ENCODE measurements around the gene KRTAP10-10.
"Not testable (repeated sequence)": the region's sequence is repeated elsewhere in the genome, so short reads cannot be mapped to it uniquely, and the experiment has no call there.

The KRTAP10-10 gene

GRCh38 chr21:44653656-44654575, 16.8 kb downstream of the KRTAP10-10 start:
- peak; percentile 47 for DNase-seq

GRCh38 chr21:44654576-44655175, 17.5 kb downstream of the KRTAP10-10 start, which contains the start of gene KRTAP12-4:
TSS of gene KRTAP12-4 (minus strand) at chr21:44654659. CDS start at chr21:44654614, 45 bp downstream.
- no peak for DNase-seq

DNA sequence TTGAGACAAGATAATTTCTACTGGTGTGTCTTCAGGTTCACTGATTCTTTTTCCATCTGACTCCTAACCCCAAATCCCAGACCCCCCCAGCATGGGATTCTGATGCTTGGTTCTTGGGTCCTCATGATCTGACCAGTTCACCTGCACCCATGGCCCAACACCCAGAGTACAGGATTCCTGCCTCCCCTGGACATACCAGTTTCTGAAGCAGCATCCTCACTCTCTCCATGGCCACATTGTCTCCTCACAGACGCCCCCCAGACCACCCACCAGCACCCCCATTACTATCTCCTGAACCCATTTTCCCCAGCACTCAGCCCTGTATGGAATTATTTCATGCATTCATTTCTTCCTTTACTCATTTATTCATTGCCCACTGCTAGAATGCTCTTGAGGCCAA, 19.7 kb downstream of the KRTAP10-10 start:
- no peak for DNase-seq

- DNase-seq = peak; percentile 59
These were observed 20.7 kb downstream of the KRTAP10-10 start, which contains the start of gene KRTAP12-3 for GRCh38 chr21:44657635-44658540. TSS of gene KRTAP12-3 (plus strand) at chr21:44657932. CDS start at chr21:44657980, 48 bp downstream.

DNA sequence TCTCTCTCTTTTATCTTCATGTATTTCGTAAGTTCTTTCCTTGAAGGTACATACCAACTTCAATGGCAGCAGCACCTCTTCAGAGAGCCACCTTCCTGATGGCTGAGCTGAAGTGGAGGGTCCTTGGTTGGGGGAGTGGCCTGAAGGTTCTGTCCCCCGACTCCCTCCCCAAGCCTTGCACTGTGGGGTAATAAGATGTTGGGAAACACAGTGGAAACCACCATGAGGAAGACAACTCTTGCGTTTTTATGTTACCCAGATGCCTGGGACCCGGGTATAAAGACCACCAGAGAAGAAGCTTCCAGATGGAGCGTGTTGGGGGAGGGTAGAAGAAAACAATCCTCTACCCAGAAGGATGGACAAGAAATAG, 21.4 kb downstream of the KRTAP10-10 start:
- DNase-seq = no peak

- DNase-seq = peak; percentile 53
These were observed 21.9 kb downstream of the KRTAP10-10 start for GRCh38 chr21:44658913-44659595.

DNA sequence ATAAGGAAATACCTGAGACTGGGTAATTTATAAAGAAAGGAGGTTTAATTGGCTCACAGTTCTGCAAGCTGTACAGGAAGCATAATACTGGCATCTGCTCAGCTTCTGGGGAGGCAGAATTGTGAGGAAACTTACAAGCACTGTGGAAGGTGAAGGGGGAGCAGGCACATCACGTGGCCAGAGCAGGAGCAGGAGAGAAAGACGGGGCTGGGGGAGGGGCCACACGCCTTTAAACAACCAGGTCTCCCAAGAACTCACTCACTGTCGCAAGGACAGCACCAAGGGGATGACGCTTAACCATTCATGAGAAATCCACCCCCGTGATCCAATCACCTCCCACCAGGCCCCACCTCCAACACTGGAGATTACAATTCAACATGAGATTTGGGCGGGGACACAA, 24.4 kb downstream of the KRTAP10-10 start:
- not testable (repeated sequence) for DNase-seq

- DNase-seq = no peak
These were observed 27.5 kb downstream of the KRTAP10-10 start for GRCh38 chr21:44664691-44665090.

GRCh38 chr21:44666401-44667320, 29.5 kb downstream of the KRTAP10-10 start, which contains the start of gene KRTAP12-2:
TSS of gene KRTAP12-2 (minus strand) at chr21:44666927. CDS start at chr21:44666886, 41 bp downstream.
- no peak for DNase-seq

DNA sequence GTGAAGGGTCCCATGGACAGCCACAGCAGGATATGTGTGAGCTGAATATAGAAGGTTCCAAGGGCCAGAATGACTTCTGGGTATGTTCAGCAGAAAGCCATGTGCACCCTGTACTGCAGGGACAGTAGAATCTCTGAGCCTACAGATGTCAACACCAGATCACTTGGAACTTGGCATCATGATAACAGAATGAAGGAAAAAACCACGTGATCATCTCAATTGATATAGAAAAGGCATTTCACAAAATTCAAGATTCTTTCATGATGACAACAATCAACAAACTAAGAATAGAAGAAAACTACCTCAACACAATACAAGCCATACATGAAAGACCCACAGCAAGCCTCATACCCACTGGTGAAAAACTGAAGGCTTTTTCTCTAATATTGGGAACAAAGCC, 30.5 kb downstream of the KRTAP10-10 start:
- DNase-seq = no peak

DNA sequence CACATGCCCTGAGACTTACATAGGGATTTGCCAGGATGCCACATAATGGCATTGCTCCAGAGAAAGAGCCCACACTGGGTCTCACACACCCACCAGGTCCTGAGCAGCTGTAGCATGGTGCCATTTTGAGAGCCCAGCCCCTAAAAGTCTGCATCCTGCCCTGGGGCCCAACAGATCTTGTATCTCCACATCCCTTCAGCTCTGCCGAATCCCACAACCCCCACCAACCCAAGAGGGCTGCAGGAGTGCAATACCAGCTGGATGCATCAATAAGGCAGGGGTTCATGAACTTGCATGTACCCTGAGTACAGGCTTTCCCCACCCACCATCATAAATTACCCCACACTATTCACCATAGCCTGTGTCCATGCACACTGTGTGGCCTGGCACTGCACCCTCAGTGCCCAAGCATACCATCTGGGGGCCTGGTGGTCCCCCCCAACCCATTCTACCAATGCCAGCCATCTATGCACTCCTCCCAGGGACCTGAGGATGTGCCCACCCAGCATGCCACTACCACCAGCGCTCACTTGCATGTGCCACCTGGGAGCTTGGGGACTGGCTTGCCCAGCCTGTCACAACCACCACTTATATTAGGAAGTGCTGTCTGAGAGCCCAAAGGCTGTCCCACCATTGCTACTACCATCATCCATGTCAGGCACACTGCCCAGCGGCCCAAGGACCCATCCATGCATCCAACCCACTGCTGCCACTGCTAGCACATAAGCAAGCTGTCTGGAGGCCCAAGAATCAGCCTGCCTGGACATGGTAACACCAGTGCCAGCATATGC, 33.7 kb downstream of the KRTAP10-10 start:
- no peak for DNase-seq

GRCh38 chr21:44671911-44672310, 34.8 kb downstream of the KRTAP10-10 start:
- no peak for DNase-seq

DNA sequence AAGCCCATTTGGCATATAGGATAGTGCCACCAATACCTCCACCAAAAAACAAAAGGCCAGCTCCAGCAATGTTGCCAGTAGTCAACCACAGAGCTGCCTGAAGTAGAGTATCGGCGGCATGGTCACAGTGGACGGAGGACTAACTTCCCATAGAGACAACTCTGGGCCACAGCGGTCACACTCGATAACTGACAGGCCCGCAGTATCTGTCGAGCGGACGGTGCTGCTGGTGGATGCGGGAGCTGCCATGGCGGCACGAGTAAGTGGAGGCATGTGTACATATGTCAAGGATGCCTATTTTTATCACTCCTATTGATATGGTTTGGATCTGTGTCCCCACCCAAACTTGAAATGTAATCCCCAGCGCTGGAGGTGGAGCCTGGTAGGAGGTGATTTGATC, 40.7 kb downstream of the KRTAP10-10 start:
- DNase-seq = no peak

DNA sequence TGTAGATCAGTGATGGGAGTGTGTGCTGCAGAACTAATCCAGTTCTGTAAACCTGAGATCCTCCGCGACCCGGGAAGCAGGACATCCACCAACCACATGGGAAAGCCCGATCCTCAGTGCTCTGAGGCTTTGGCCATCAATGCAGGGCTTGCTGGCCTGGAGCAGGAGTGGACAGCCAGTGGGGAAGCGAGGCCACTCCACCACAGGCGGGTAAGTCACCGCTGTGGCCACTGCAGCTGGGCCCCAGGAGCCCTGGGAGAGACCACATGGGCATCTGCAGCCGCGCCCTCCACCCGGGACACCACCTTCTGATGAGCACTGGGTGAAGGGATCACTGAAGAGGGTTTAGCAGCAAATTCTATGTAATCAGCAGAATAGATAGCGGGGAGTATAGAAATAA, 44.0 kb downstream of the KRTAP10-10 start:
- no peak for DNase-seq

DNA sequence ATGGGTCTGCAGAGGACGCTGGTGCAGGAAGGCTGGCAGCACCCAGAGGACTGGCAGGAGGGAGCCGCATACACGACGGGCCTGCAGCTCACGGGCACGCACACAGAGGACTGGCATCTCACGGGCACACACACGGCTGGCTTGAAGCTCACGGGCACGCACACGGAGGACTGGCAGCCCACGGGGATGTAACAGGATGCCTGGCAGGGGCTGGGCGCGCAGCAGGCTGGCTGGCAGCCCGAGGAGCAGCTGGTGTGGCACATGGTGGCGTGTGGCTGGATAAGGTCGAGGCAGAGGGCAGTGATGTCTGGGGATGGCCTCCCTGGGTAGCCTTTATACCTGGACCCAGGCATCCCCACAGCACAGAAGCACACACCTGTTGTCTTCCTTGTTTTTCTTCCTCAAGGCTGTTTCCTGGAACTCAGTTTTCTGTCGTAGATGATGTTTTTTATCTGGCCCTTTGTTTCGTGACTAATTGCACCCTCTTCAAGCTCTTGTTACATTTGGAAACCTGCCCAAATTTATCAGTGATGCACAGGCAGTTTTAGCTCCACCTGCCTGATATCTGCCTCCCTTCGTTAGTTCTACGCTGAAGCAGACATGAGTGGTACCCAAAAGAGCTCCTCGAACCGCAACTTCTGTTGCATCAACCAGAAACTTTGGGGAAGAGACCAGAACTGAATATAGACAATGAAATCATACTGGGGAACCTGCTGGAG, 44.9 kb downstream of the KRTAP10-10 start, which contains the start of gene KRTAP12-1:
TSS of gene KRTAP12-1 (minus strand) at position 303 of the 719 bp plus-strand sequence. CDS start at position 263, 40 bp downstream.
- no peak for DNase-seq

- no peak for DNase-seq
These were observed 45.5 kb downstream of the KRTAP10-10 start for GRCh38 chr21:44682580-44683151.

DNA sequence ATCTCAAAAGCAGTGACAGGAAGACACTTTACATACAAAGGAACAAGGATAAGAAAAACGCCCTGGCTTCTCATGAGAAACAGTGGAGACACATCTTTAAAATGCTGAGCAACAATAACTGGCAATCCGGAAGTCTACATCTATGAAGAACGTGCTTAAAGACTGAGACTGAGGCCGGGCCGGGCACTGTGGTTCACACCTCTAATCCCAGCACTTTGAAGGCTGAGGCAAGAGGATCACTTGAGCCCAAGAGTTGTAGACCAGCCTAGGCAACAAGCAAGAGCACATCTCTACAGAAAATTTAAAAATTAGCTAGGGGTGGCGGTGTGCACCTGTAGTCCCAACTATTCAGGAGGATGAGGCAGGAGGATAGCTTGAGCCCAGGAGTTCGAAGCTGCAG, 46.9 kb downstream of the KRTAP10-10 start:
- no peak for DNase-seq

- no peak for DNase-seq
These were observed 47.3 kb downstream of the KRTAP10-10 start for GRCh38 chr21:44684483-44684882.

GRCh38 chr21:44685050-44685449, 47.9 kb downstream of the KRTAP10-10 start:
- not testable (repeated sequence) for DNase-seq

Measured in activated CD8-positive, alpha-beta memory T cell treated with anti-CD3 and anti-CD28 coated beads, Interleukin-2, amount 50 U/mL, for 48 hours (primary cell).